Upper lobe of right lung (tissue), 1 donor: ENCODE data around the gene CABP1. TPM values are rescaled to one million over a fixed set of nuclear protein-coding genes. Genes with fewer than 3 reads are reported as not detected.

ENCODE experiments used
- ATAC-seq: fragments of 200-7000 bp; cut with Tn5 transposase; one replicate; pipeline ENCODE4 v1.9.1; 2020; ENCODE audit warnings: mild to moderate bottlenecking, moderate library complexity
- DNase-seq: peaks from one replicate; pipeline ENCODE4 v3.0.0-alpha.2; 2020
- H3K27ac ChIP-seq: fragments of 200-600 bp; one replicate; pipeline ENCODE4 v1.8.0; 2022
- H3K27me3 ChIP-seq: fragments of 200-600 bp; one replicate; pipeline ENCODE4 v1.8.0; 2022; ENCODE audit warnings: mild to moderate bottlenecking
- H3K36me3 ChIP-seq: fragments of 200-600 bp; one replicate; pipeline ENCODE4 v1.8.0; 2022
- H3K4me1 ChIP-seq: fragments of 200-600 bp; one replicate; pipeline ENCODE4 v1.8.0; 2022
- H3K4me3 ChIP-seq: fragments of 200-600 bp; one replicate; pipeline ENCODE4 v1.8.0; 2022; ENCODE audit warnings: mild to moderate bottlenecking
- H3K9me3 ChIP-seq: fragments of 200-600 bp; one replicate; pipeline ENCODE4 v1.8.0; 2022
- CTCF ChIP-seq: fragments of 200-600 bp; IDR thresholded peaks from one replicate; pipeline ENCODE4 v1.8.0; 2022; ENCODE audit warnings: antibody characterized with exemption
- intact Hi-C: fragments of 100-400 bp; cut with DNase I; formaldehyde crosslinking; loops from one replicate; pipeline ENCODE4 v1.11.0; 2022
- total RNA-seq: library from RNA; stranded (reverse); fragmentation: NEBNext Ultra II Directional; extraction: Animal tissue kit (Norgen Biotek cat#: 25700); gene quantifications from one replicate; pipeline ENCODE4 v1.2.1, GENCODE V29; 2021
- donor health status: DM: no; HTN: yes; CAD: no; lungs with severe emphysema.

CABP1 gene
- total RNA-seq, 1 donor from 2014 or later, result 0.23 TPM

- no peak overlapping the region for H3K4me3 ChIP-seq
- DNase-seq, result no peak
- TF ChIP-seq CTCF, result no peak
- no peak overlapping the region for H3K27ac ChIP-seq
- no peaks in the 10 kb centered on the region for H3K27me3 ChIP-seq
- no peaks in the 10 kb centered on the region for H3K4me1 ChIP-seq
- H3K9me3 ChIP-seq, result no peaks in the 10 kb centered on the region
- no peak for ATAC-seq
- intact Hi-C loops, result loop anchor here (10.0 kb wide), 1 partner anchor 306 kb away; no protein-coding TSS in a partner anchor
- no peaks in the 10 kb centered on the region for H3K36me3 ChIP-seq
These were observed 18.7 kb downstream of the CABP1 start for GRCh38 chr12:120659151-120659525.

DNA sequence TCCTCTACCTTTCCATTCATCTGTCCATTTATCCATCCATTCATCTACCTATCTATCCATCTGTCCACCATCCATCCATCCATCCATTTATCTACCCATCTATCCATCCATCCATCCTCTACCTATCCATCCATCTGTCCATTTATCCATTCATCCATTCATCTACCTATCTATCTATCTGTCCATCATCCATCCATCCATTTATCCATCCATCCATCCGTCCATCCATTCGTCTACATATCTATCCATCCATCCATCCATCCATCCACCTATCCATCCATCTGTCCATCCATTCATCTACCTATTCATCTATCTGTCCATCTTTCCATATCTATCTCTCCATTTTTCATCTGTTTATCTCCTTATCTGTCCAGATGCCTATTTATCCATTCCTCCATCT is 21.0 kb downstream of the CABP1 start:
- intact Hi-C loops, result no loop called here
- no peak overlapping the region for H3K4me3 ChIP-seq
- H3K4me1 ChIP-seq, result no peaks in the 10 kb centered on the region
- no peaks in the 10 kb centered on the region for H3K9me3 ChIP-seq
- no peaks in the 10 kb centered on the region for H3K27me3 ChIP-seq
- ATAC-seq (no peak), DNase-seq (no peak)
- H3K27ac ChIP-seq, result no peak overlapping the region
- TF ChIP-seq CTCF, result no peak
- H3K36me3 ChIP-seq, result no peaks in the 10 kb centered on the region

- DNase-seq (no peak), ATAC-seq (no peak)
- Histone ChIP-seq H3K36me3 (no peaks in the 10 kb centered on the region), H3K4me3 (no peak overlapping the region), H3K9me3 (no peaks in the 10 kb centered on the region), H3K27ac (no peak overlapping the region), H3K27me3 (no peaks in the 10 kb centered on the region), H3K4me1 (no peaks in the 10 kb centered on the region)
- intact Hi-C loops, result no loop called here
- no peak for TF ChIP-seq CTCF
These were observed 22.5 kb downstream of the CABP1 start for GRCh38 chr12:120662879-120663278.

GRCh38 chr12:120663741-120664140 is 23.3 kb downstream of the CABP1 start:
- Histone ChIP-seq H3K27me3 (no peaks in the 10 kb centered on the region), H3K4me3 (no peak overlapping the region), H3K27ac (no peak overlapping the region), H3K9me3 (no peaks in the 10 kb centered on the region), H3K36me3 (no peaks in the 10 kb centered on the region), H3K4me1 (no peaks in the 10 kb centered on the region)
- no peak for ATAC-seq
- no peak for DNase-seq
- intact Hi-C loops, result no loop called here
- TF ChIP-seq CTCF, result no peak

DNA sequence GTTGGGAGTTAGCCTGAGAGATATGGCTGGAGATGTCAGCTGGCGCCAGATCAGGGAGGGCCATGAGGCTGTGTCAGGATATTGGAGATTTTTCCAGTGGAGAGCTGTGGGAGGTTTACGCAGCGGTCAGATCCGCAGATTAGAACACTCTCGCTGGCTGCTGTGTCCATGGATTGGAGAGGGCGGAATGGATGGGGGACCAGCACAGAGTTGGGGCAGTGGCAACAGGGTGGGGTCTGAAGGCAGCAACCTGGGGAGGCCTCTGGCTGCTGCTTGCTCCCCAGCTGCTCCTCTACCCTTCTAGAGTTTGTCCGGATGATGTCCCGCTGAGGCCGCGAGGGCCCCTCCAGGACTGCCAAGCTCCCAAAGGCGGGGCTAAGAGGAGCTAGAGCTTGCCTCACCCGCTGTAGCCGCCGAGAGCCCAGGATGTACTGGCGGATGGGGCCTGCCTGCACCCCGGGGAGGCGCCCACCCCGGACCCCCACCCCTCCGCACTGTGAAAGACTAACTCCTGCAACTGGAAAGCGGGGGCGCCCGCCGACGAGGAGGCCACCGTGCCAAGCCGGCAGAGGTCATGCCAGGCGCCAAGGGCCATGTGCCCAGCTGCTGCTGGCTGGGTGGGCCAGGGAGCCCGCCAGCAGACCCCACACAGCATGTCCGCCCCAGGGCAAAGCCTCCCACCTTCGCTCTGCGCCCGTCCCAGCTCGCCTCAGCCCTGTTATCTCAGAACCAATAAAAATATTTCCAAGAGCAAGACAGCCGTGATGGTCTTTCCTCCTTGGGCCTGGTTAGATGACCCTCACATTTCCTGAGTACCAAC is 26.4 kb downstream of the CABP1 start:
- DNase-seq, result no peak
- Histone ChIP-seq H3K4me3 (no peak overlapping the region), H3K9me3 (no peaks in the 10 kb centered on the region), H3K27me3 (no peaks in the 10 kb centered on the region), H3K4me1 (no peaks in the 10 kb centered on the region), H3K36me3 (no peaks in the 10 kb centered on the region), H3K27ac (no peak overlapping the region)
- TF ChIP-seq CTCF, result no peak
- ATAC-seq, result no peak
- intact Hi-C loops, result no loop called here
